ENCODE results near the gene EPHA8. TPM values are rescaled to one million over a fixed set of nuclear protein-coding genes. Genes with fewer than 3 reads are reported as not detected.

The EPHA8 gene
- total RNA-seq, 1 experiment from 2014 or later = 3.8 TPM

DNA sequence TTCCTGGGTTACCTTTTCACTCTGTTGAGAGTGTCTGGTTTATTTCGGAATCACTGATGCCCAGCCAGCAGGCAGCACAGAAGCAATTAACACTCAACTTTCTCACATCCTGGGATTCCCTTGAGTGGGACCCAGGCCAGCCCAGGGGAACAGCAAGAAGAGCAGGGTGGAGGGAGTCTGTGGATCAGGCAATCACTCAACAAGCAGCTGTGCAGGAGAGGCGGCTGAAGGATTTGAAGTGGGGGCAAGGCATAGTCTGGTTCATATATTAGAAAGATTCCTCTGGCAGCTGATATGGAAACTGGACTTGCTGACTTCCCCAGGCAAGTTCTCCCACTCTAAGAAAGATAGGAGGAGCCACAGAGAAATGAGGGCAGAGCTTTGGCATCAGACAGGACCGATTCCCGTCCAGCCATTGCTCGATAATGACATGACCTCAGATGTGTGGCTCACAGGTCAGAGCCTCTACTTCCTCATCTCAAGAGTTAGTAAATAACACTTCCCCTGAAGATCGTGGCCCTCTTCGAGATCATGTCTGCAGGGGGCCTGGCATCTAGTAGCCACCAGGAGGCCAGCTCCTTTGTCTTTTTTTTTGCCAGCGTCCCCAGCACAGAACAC, 12.4 kb downstream of the EPHA8 start:
- ChIA-PET CTCF (interaction anchor here (0.8 to 1.6 kb wide), 3 partner anchors 11 to 155 kb away, joined by 3 read pairs; no protein-coding TSS in a partner anchor), POLR2A (no interaction called here)
- H3K9me3 Mint-ChIP-seq = peaks cover 24% of the 10 kb centered on the region
- DNase-seq (ENCODE audit: low spot score) (no peak), ATAC-seq (no peak)
- peaks cover 19% of the 10 kb centered on the region for H3K36me3 Mint-ChIP-seq
- TF ChIP-seq, protein P1, sequence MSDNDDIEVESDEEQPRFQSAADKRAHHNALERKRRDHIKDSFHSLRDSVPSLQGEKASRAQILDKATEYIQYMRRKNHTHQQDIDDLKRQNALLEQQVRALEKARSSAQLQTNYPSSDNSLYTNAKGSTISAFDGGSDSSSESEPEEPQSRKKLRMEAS (CRISPR knock-in tag; IDR thresholded peaks at IDR 0.05) = no peak
- TF ChIP-seq FOXJ3 (CRISPR knock-in tag; IDR thresholded peaks at IDR 0.05; ENCODE audit: borderline replicate concordance) = no peak
- TF ChIP-seq, protein P2, sequence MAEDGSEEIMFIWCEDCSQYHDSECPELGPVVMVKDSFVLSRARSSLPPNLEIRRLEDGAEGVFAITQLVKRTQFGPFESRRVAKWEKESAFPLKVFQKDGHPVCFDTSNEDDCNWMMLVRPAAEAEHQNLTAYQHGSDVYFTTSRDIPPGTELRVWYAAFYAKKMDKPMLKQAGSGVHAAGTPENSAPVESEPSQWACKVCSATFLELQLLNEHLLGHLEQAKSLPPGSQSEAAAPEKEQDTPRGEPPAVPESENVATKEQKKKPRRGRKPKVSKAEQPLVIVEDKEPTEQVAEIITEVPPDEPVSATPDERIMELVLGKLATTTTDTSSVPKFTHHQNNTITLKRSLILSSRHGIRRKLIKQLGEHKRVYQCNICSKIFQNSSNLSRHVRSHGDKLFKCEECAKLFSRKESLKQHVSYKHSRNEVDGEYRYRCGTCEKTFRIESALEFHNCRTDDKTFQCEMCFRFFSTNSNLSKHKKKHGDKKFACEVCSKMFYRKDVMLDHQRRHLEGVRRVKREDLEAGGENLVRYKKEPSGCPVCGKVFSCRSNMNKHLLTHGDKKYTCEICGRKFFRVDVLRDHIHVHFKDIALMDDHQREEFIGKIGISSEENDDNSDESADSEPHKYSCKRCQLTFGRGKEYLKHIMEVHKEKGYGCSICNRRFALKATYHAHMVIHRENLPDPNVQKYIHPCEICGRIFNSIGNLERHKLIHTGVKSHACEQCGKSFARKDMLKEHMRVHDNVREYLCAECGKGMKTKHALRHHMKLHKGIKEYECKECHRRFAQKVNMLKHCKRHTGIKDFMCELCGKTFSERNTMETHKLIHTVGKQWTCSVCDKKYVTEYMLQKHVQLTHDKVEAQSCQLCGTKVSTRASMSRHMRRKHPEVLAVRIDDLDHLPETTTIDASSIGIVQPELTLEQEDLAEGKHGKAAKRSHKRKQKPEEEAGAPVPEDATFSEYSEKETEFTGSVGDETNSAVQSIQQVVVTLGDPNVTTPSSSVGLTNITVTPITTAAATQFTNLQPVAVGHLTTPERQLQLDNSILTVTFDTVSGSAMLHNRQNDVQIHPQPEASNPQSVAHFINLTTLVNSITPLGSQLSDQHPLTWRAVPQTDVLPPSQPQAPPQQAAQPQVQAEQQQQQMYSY (CRISPR knock-in tag; IDR thresholded peaks at IDR 0.05) = no peak
- TF ChIP-seq FOXP1 (CRISPR knock-in tag; IDR thresholded peaks at IDR 0.05; ENCODE audit: borderline replicate concordance) = no peak
- TF ChIP-seq, protein P3, sequence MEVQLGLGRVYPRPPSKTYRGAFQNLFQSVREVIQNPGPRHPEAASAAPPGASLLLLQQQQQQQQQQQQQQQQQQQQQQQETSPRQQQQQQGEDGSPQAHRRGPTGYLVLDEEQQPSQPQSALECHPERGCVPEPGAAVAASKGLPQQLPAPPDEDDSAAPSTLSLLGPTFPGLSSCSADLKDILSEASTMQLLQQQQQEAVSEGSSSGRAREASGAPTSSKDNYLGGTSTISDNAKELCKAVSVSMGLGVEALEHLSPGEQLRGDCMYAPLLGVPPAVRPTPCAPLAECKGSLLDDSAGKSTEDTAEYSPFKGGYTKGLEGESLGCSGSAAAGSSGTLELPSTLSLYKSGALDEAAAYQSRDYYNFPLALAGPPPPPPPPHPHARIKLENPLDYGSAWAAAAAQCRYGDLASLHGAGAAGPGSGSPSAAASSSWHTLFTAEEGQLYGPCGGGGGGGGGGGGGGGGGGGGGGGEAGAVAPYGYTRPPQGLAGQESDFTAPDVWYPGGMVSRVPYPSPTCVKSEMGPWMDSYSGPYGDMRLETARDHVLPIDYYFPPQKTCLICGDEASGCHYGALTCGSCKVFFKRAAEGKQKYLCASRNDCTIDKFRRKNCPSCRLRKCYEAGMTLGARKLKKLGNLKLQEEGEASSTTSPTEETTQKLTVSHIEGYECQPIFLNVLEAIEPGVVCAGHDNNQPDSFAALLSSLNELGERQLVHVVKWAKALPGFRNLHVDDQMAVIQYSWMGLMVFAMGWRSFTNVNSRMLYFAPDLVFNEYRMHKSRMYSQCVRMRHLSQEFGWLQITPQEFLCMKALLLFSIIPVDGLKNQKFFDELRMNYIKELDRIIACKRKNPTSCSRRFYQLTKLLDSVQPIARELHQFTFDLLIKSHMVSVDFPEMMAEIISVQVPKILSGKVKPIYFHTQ (CRISPR knock-in tag; IDR thresholded peaks at IDR 0.05) = no peak
- TF ChIP-seq GABPB1 (CRISPR knock-in tag; IDR thresholded peaks at IDR 0.05) = no peak
- TF ChIP-seq HMGA2 (CRISPR knock-in tag; IDR thresholded peaks at IDR 0.05) = no peak
- TF ChIP-seq ZNF219 (CRISPR knock-in tag; IDR thresholded peaks at IDR 0.05; ENCODE audit: borderline replicate concordance) = no peak
- TF ChIP-seq, protein P4, sequence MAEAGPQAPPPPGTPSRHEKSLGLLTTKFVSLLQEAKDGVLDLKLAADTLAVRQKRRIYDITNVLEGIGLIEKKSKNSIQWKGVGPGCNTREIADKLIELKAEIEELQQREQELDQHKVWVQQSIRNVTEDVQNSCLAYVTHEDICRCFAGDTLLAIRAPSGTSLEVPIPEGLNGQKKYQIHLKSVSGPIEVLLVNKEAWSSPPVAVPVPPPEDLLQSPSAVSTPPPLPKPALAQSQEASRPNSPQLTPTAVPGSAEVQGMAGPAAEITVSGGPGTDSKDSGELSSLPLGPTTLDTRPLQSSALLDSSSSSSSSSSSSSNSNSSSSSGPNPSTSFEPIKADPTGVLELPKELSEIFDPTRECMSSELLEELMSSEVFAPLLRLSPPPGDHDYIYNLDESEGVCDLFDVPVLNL (CRISPR knock-in tag; IDR thresholded peaks at IDR 0.05; ENCODE audit: borderline replicate concordance, low read depth) = no peak
- no peak for TF ChIP-seq OVOL2 (CRISPR knock-in tag; IDR thresholded peaks at IDR 0.05; ENCODE audit: borderline replicate concordance)
- TF ChIP-seq, protein P5, sequence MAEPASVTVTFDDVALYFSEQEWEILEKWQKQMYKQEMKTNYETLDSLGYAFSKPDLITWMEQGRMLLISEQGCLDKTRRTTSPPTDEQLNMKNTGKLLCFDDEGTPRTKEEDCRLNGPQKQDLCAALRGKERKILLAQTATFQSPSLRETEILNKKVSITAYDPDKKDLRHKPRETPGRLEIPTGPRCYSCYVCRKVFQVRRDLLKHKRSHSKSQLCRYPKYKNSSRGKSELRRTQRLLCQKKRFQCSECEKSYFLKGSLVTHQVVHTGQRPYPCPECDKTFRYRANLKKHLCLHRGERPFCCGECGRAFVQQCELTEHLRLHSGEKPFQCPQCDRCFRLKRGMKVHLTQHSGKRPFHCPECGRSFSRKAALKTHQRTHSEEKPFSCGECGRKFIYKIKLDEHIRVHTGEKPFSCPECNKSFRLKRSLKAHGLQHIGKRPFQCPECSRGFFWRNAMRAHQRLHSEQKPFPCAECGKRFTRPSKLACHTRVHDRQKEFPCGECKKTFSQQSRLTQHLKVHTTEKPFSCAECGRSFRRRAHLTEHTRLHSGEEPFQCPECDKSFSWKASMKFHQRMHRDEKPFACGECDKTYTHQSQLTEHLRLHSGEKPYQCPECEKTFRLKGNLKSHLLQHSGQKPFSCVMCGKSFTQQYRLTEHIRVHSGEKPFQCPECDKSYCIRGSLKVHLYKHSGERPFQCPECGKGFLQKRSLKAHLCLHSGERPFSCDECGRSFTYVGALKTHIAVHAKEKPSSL (CRISPR knock-in tag; conservative IDR thresholded peaks at IDR 0.05) = no peak
- TF ChIP-seq, protein P6, sequence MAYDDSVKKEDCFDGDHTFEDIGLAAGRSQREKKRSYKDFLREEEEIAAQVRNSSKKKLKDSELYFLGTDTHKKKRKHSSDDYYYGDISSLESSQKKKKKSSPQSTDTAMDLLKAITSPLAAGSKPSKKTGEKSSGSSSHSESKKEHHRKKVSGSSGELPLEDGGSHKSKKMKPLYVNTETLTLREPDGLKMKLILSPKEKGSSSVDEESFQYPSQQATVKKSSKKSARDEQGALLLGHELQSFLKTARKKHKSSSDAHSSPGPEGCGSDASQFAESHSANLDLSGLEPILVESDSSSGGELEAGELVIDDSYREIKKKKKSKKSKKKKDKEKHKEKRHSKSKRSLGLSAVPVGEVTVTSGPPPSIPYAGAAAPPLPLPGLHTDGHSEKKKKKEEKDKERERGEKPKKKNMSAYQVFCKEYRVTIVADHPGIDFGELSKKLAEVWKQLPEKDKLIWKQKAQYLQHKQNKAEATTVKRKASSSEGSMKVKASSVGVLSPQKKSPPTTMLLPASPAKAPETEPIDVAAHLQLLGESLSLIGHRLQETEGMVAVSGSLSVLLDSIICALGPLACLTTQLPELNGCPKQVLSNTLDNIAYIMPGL (CRISPR knock-in tag; IDR thresholded peaks at IDR 0.05) = no peak
- no peak for TF ChIP-seq MXD4 (CRISPR knock-in tag; IDR thresholded peaks at IDR 0.05; ENCODE audit: borderline replicate concordance)
- no peak for TF ChIP-seq GTF2I (CRISPR knock-in tag; conservative IDR thresholded peaks at IDR 0.05)
- TF ChIP-seq, protein P7, sequence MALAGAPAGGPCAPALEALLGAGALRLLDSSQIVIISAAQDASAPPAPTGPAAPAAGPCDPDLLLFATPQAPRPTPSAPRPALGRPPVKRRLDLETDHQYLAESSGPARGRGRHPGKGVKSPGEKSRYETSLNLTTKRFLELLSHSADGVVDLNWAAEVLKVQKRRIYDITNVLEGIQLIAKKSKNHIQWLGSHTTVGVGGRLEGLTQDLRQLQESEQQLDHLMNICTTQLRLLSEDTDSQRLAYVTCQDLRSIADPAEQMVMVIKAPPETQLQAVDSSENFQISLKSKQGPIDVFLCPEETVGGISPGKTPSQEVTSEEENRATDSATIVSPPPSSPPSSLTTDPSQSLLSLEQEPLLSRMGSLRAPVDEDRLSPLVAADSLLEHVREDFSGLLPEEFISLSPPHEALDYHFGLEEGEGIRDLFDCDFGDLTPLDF (CRISPR knock-in tag; IDR thresholded peaks at IDR 0.05) = no peak
- TF ChIP-seq, protein P8, sequence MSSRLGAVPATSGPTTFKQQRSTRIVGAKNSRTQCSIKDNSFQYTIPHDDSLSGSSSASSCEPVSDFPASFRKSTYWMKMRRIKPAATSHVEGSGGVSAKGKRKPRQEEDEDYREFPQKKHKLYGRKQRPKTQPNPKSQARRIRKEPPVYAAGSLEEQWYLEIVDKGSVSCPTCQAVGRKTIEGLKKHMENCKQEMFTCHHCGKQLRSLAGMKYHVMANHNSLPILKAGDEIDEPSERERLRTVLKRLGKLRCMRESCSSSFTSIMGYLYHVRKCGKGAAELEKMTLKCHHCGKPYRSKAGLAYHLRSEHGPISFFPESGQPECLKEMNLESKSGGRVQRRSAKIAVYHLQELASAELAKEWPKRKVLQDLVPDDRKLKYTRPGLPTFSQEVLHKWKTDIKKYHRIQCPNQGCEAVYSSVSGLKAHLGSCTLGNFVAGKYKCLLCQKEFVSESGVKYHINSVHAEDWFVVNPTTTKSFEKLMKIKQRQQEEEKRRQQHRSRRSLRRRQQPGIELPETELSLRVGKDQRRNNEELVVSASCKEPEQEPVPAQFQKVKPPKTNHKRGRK (CRISPR knock-in tag; IDR thresholded peaks at IDR 0.05; ENCODE audit: borderline replicate concordance) = no peak
- peak overlapping the region; percentile 54 for H3K27ac Mint-ChIP-seq
- peaks cover 2% of the 10 kb centered on the region; the same call in 1 of the 2 replicates for H3K27me3 Mint-ChIP-seq (ENCODE audit: low read depth)
- H3K4me1 Mint-ChIP-seq = peaks cover 7% of the 10 kb centered on the region
- H3K4me3 Mint-ChIP-seq = no peak overlapping the region
